NT2/D1 (cell line): ENCODE results near the gene ARHGAP25.

Experiments
- DNase-seq: peaks from one replicate; pipeline ENCODE4 v3.0.0-alpha.2; 2011; ENCODE audit warnings: low read depth, low spot score
- H3K27me3 ChIP-seq: 2 replicates; pipeline ENCODE4 v1.6.0; 2011; ENCODE audit warnings: mild to moderate bottlenecking; ENCODE audit not compliant: insufficient read length, insufficient read depth
- H3K36me3 ChIP-seq: 2 replicates; pipeline ENCODE4 v1.6.1; 2011; ENCODE audit warnings: mild to moderate bottlenecking, low read length, mixed read lengths; ENCODE audit not compliant: insufficient read depth, insufficient read length
- H3K4me1 ChIP-seq: 2 replicates; pipeline ENCODE4 v1.5.1; 2011; ENCODE audit not compliant: insufficient read depth, insufficient read length
- H3K4me3 ChIP-seq: 2 replicates; pipeline ENCODE4 v1.5.1; 2011; ENCODE audit warnings: low read depth; ENCODE audit not compliant: insufficient read length
- H3K9ac ChIP-seq: 2 replicates; pipeline ENCODE4 v1.6.0; 2011; ENCODE audit warnings: low read depth; ENCODE audit not compliant: insufficient read length
- H3K9me3 ChIP-seq: 2 replicates; pipeline ENCODE4 v1.5.1; 2011; ENCODE audit warnings: mild to moderate bottlenecking, low read length; ENCODE audit not compliant: insufficient read depth
- SUZ12 ChIP-seq: IDR thresholded peaks from 2 replicates; pipeline ENCODE4 v1.6.1; 2011; ENCODE audit not compliant: insufficient read length, insufficient read depth; ENCODE audit errors: extremely low read depth
- YY1 ChIP-seq: IDR thresholded peaks from 2 replicates; pipeline ENCODE4 v1.6.1; 2011; ENCODE audit not compliant: insufficient read length, insufficient read depth
- ZNF274 ChIP-seq: IDR thresholded peaks from 2 replicates; pipeline ENCODE4 v1.6.1; 2011; ENCODE audit warnings: mild to moderate bottlenecking, low read depth, low read length

Gene ARHGAP25, protein sequence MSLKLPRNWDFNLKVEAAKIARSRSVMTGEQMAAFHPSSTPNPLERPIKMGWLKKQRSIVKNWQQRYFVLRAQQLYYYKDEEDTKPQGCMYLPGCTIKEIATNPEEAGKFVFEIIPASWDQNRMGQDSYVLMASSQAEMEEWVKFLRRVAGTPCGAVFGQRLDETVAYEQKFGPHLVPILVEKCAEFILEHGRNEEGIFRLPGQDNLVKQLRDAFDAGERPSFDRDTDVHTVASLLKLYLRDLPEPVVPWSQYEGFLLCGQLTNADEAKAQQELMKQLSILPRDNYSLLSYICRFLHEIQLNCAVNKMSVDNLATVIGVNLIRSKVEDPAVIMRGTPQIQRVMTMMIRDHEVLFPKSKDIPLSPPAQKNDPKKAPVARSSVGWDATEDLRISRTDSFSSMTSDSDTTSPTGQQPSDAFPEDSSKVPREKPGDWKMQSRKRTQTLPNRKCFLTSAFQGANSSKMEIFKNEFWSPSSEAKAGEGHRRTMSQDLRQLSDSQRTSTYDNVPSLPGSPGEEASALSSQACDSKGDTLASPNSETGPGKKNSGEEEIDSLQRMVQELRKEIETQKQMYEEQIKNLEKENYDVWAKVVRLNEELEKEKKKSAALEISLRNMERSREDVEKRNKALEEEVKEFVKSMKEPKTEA

DNA sequence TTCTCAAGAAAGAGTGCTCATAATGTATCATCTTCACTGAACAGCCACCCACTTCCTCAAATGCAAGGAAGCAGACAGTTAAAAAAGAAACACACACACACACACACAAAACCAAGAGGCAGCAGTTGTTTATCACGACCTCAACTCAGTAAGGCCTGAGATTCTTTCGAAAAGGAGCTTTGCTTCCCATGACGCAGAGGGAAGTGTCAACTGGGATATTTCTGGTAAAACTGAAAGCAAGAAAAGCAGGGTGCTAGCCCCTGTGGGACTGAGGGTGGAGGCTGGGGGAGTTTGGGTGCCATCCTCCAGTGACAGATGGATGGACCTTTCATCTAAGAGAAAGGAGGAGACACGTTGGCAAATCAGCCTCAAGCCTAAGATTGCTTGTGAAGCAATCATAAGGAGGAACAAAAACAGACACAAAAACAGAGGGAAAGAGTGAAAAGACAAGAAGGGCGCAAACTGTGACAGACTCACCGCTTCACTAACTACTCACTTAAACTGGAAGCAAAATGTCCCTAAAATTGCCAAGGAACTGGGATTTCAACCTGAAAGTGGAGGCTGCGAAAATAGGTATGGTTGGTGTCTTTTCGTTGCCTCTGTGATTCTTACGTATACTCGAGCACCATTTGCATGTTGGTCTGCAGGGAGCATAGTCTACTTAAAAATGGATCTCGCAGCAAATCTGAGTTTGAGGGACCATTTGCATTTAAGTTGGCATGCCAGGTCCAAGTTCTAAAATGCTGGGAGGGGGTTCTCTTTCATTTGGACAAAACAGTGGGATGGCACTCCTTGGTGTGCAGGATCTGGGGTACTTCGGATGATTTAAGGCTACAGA lies at the start of gene ARHGAP25:
Gene ARHGAP25, plus strand, starts transcription at position 124 of the 838 bp plus-strand sequence. Its CDS starts 389 bp downstream, at position 513.
- Histone ChIP-seq H3K27me3 (no peaks in the 10 kb centered on the region), H3K4me3 (no peak within 1 kb of the TSS), H3K9me3 (no peaks in the 10 kb centered on the region), H3K4me1 (no peaks in the 10 kb centered on the region), H3K36me3 (no peaks in the 10 kb centered on the region), H3K9ac (no peak within 1 kb of the TSS)
- no peak for DNase-seq
- TF ChIP-seq ZNF274 (no peak), YY1 (no peak)

DNA sequence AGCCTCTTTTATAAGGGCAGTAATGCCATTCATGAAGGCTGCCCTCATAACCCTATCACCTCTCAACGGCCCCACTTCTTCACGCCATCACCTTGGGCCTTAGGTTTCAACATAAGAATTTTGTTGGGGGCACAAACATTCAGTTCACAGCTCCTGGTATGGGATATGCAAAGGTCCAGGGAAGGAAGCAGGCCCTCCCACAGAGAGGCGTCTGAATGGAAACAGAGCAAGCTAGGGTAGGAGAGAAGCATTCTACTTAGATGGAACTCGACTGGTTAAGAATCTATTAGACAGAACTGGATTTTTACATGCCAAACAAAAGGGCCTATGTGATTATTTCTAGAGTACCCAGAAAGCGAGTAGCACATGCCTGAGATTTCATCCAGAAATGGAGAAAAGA lies 48.4 kb upstream of the ARHGAP25 start:
- H3K9ac ChIP-seq = no peak overlapping the region
- H3K27me3 ChIP-seq = no peaks in the 10 kb centered on the region
- H3K4me1 ChIP-seq = no peaks in the 10 kb centered on the region
- H3K36me3 ChIP-seq = no peaks in the 10 kb centered on the region
- H3K4me3 ChIP-seq = no peak overlapping the region
- no peak for DNase-seq
- no peak for TF ChIP-seq YY1
- TF ChIP-seq ZNF274 = no peak
- no peak for TF ChIP-seq SUZ12
- peaks cover 11% of the 10 kb centered on the region; the same call in 1 of the 2 replicates for H3K9me3 ChIP-seq

GRCh38 chr2:68687018-68687417 lies 47.6 kb upstream of the ARHGAP25 start:
- Histone ChIP-seq H3K4me1 (no peaks in the 10 kb centered on the region), H3K9me3 (0 out of 2 replicates have a peak, but pooled peaks cover 2% of the 10 kb centered on the region)
- TF ChIP-seq ZNF274 (no peak), SUZ12 (no peak), YY1 (no peak)

DNA sequence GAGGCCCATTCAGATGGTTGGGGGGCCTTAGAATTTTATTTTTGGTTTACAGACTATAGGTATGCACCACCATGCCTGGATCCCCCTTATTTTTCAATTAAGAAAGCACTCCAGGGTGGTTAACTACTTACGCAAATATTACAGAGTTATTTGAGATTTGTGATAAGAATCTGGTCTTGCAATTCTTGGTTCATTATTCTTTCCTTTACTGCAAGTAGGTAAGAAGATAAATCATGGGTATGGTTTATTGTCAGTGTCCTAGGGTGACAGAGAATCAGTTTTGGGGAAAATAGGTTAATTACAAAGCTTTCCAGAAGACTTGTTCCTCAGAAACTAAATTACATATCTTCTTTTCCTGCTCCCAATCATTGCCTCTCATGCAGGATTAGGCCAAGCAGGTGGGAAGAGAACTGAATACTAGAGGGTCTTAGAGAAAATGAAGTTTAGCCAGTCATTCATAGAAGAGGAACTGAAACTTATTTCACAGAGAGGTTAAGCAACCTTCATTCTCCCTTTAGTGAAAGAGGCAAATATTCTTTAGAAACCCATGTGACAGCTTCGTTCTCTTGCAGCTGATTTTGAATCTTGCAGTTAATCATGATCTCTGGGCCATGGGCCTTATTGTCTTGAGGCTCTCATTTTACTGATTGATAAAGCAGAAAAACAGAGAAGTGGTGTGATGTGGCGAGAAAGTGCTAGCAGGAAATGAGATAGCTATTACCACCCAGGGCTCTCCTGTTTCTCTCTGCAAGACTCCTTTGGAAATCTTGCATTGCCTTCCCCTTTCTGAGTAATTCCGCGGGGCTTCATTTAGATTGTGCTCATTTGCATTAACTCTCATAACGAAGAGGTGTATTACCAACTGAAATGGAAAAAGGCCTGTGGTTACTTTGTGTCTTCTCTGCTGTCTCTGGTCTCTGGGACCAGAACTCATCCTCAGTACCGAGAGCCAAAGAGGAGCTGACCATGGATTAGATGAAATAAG lies 44.8 kb upstream of the ARHGAP25 start:
- TF ChIP-seq ZNF274 (no peak), SUZ12 (no peak), YY1 (no peak)
- Histone ChIP-seq H3K4me1 (no peaks in the 10 kb centered on the region), H3K36me3 (no peaks in the 10 kb centered on the region), H3K4me3 (no peak overlapping the region), H3K9ac (no peak overlapping the region), H3K27me3 (no peaks in the 10 kb centered on the region), H3K9me3 (peaks cover 7% of the 10 kb centered on the region; the same call in 1 of the 2 replicates)
- no peak for DNase-seq

More at GRCh38 chr2:68687018-68687417, 47.6 kb upstream of the ARHGAP25 start:
- H3K36me3 ChIP-seq = no peaks in the 10 kb centered on the region
- no peak overlapping the region for H3K4me3 ChIP-seq
- no peak for DNase-seq
- H3K27me3 ChIP-seq = no peaks in the 10 kb centered on the region
- no peak overlapping the region for H3K9ac ChIP-seq

DNA sequence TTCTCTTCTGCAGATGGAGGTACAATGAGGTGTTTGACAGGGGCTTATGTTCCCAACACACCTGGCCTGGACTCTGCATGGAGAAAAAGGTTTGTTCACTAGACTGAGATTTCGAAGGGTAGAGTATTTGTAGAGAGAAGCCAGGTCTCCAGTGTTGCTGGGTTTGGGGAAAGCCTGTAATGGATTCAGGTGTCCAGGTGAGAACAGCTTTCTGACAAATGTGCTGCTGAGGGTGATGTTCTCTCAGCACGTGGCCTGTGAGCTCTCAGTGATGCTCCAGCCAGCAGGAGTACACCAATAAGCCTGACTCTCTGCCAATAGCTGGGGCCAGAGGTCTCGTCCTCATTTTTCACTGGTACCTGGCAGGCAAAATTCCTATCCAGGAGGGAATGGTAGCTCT lies 43.8 kb upstream of the ARHGAP25 start:
- Histone ChIP-seq H3K27me3 (no peaks in the 10 kb centered on the region), H3K9me3 (peaks cover 17% of the 10 kb centered on the region), H3K9ac (no peak overlapping the region), H3K4me3 (no peak overlapping the region), H3K36me3 (no peaks in the 10 kb centered on the region), H3K4me1 (no peaks in the 10 kb centered on the region)
- no peak for DNase-seq
- no peak for TF ChIP-seq SUZ12
- no peak for TF ChIP-seq ZNF274
- TF ChIP-seq YY1 = no peak

DNA sequence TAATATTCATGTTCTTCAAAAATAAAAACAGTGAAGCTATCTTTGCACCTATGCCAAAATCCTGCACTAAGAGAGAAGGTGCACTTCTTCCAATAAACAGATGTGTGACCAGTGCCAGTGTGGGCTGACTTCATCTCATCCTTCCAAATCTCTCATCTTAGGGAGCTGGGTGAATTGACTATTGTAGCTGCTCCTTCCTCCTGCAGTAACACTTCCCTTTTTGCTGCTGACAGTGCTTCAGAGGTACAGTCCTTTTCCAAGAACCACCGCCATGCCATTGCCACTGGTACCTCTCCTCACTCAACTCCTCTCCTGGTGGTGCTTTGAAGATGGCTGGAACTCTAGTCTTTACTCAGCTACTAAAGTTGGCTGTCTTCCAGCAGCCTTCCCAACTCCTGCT lies 42.1 kb upstream of the ARHGAP25 start:
- no peaks in the 10 kb centered on the region for H3K36me3 ChIP-seq
- no peaks in the 10 kb centered on the region for H3K27me3 ChIP-seq
- no peaks in the 10 kb centered on the region for H3K4me1 ChIP-seq
- no peak overlapping the region for H3K9ac ChIP-seq
- TF ChIP-seq SUZ12 (no peak), YY1 (no peak), ZNF274 (no peak)
- H3K9me3 ChIP-seq = peaks cover 34% of the 10 kb centered on the region
- DNase-seq = no peak
- H3K4me3 ChIP-seq = no peak overlapping the region
